Breast epithelium (tissue), 4 donors: ENCODE results near the gene CRIP3. TPM values are rescaled to one million over a fixed set of nuclear protein-coding genes. Genes with fewer than 3 reads are reported as not detected.

Experiments used
- DNase-seq, 2 donors: peaks; one replicate each; pipeline ENCODE4 v3.0.0-alpha.2; 2019; ENCODE audit warnings: low spot score in 2 of 2
- H3K27ac ChIP-seq, 2 donors: fragments of 200-600 bp; sonication (generic) in 1 of 2; one replicate each; pipeline ENCODE4 v1.5.1; 2016 to 2019; ENCODE audit warnings: mild to moderate bottlenecking in 1 of 2
- H3K27me3 ChIP-seq, 2 donors: fragments of 200-600 bp; sonication (generic) in 1 of 2; one replicate each; pipeline versions ENCODE4 v1.5.1 to v1.6.0; 2017 to 2019; ENCODE audit warnings: control low read depth in 1 of 2, mild to moderate bottlenecking in 1 of 2
- H3K36me3 ChIP-seq: fragments of 200-600 bp; one replicate; pipeline ENCODE4 v1.5.1; 2019
- H3K4me1 ChIP-seq, 2 donors: fragments of 200-600 bp; sonication (generic); one replicate each; pipeline ENCODE4 v1.5.1; 2016 to 2019; ENCODE audit warnings: control low read depth in 1 of 2
- H3K4me3 ChIP-seq, 3 donors: fragments of 200-600 bp; sonication (generic); 1 replicate in 2 of 3; 2 replicates in 1 of 3; pipeline ENCODE4 v1.5.1; 2016 to 2019; ENCODE audit warnings: mild to moderate bottlenecking in 3 of 3, moderate library complexity in 2 of 3
- H3K9me3 ChIP-seq, 2 donors: fragments of 200-600 bp; sonication (generic) in 1 of 2; one replicate each; pipeline ENCODE4 v1.5.1; 2016 to 2019; ENCODE audit warnings: control low read depth in 1 of 2
- CTCF ChIP-seq, 3 donors: fragments of 450-650 bp; IDR thresholded peaks; one replicate each; pipeline ENCODE4 v1.5.1; 2016 to 2017; ENCODE audit warnings: antibody characterized with exemption in 3 of 3, mild to moderate bottlenecking in 3 of 3, moderate library complexity in 3 of 3
- POLR2A ChIP-seq: fragments of 450-650 bp; IDR thresholded peaks from one replicate; pipeline ENCODE4 v1.6.1; 2016; ENCODE audit warnings: antibody characterized with exemption, mild to moderate bottlenecking, moderate library complexity
- POLR2AphosphoS5 ChIP-seq, 3 donors: sonication (generic); formaldehyde crosslinking; IDR thresholded peaks; one replicate each; pipeline ENCODE4 v1.6.1; 2017; ENCODE audit warnings: antibody characterized with exemption in 3 of 3
- intact Hi-C: fragments of 100-400 bp; cut with DNase I; formaldehyde crosslinking; loops from one replicate; pipeline ENCODE4 v1.15.1; 2023; ENCODE audit warnings: low total_unique reads
- total RNA-seq, 3 donors: library from RNA; depleted of rRNA; stranded (reverse); fragments of >200 nt; gene quantifications; one replicate each; pipeline ENCODE4 v1.1.0, GENCODE V29; 2016

CRIP3 gene
- total RNA-seq, 3 donors from 2014 or later, result 1.6 to 2.1 (median 1.9) TPM

- Histone ChIP-seq H3K4me3 (no peak overlapping the region), H3K9me3 (no peaks in the 10 kb centered on the region), H3K27ac (no peak overlapping the region), H3K36me3 (no peaks in the 10 kb centered on the region), H3K4me1 (no peaks in the 10 kb centered on the region), H3K27me3 (no peaks in the 10 kb centered on the region)
- intact Hi-C loops, result no loop called here
- DNase-seq, result no peak
- TF ChIP-seq CTCF (IDR thresholded peaks at IDR 0.05) (no peak), POLR2AphosphoS5 (IDR thresholded peaks at IDR 0.05) (no peak), POLR2A (no peak)
These were observed 47.4 kb downstream of the CRIP3 start for GRCh38 chr6:43261198-43261597.

- intact Hi-C loops, result no loop called here
- no peaks in the 10 kb centered on the region for H3K36me3 ChIP-seq
- TF ChIP-seq POLR2AphosphoS5 (IDR thresholded peaks at IDR 0.05) (no peak), CTCF (IDR thresholded peaks at IDR 0.05) (no peak), POLR2A (no peak)
- no peak overlapping the region for H3K4me3 ChIP-seq
- DNase-seq, result no peak
- no peaks in the 10 kb centered on the region for H3K9me3 ChIP-seq
- H3K4me1 ChIP-seq, result no peaks in the 10 kb centered on the region
- H3K27ac ChIP-seq, result no peak overlapping the region
- no peaks in the 10 kb centered on the region for H3K27me3 ChIP-seq
These were observed 47.8 kb downstream of the CRIP3 start for GRCh38 chr6:43260791-43261190.

GRCh38 chr6:43258807-43259686 is 49.6 kb downstream of the CRIP3 start:
- no peak overlapping the region for H3K27ac ChIP-seq
- no peaks in the 10 kb centered on the region for H3K36me3 ChIP-seq
- H3K4me3 ChIP-seq, result no peak overlapping the region
- H3K9me3 ChIP-seq, result no peaks in the 10 kb centered on the region
- peaks cover 0 to 4% of the 10 kb centered on the region in 2 donors for H3K27me3 ChIP-seq
- DNase-seq, result no peak
- intact Hi-C loops, result no loop called here
- no peak for TF ChIP-seq CTCF (IDR thresholded peaks at IDR 0.05)
- TF ChIP-seq POLR2AphosphoS5 (IDR thresholded peaks at IDR 0.05), result no peak
- TF ChIP-seq POLR2A, result no peak
- H3K4me1 ChIP-seq, result no peaks in the 10 kb centered on the region

- H3K27me3 ChIP-seq, result peaks cover 0 to 13% of the 10 kb centered on the region in 2 donors
- H3K9me3 ChIP-seq, result no peaks in the 10 kb centered on the region
- no peak overlapping the region for H3K27ac ChIP-seq
- H3K4me3 ChIP-seq, result no peak overlapping the region
- no peaks in the 10 kb centered on the region for H3K4me1 ChIP-seq
- intact Hi-C loops, result no loop called here
- H3K36me3 ChIP-seq, result no peaks in the 10 kb centered on the region
- no peak for TF ChIP-seq POLR2A
- TF ChIP-seq POLR2AphosphoS5 (IDR thresholded peaks at IDR 0.05), result no peak
- TF ChIP-seq CTCF (IDR thresholded peaks at IDR 0.05), result no peak
- no peak for DNase-seq
These were observed 50.4 kb downstream of the CRIP3 start for GRCh38 chr6:43258180-43258579.

GRCh38 chr6:43257367-43258145 is 51.1 kb downstream of the CRIP3 start:
- H3K4me3 ChIP-seq, result no peak overlapping the region
- no peaks in the 10 kb centered on the region for H3K9me3 ChIP-seq
- H3K4me1 ChIP-seq, result no peaks in the 10 kb centered on the region
- H3K36me3 ChIP-seq, result no peaks in the 10 kb centered on the region
- H3K27ac ChIP-seq, result no peak overlapping the region
- intact Hi-C loops, result no loop called here
- no peak for DNase-seq
- TF ChIP-seq POLR2AphosphoS5 (IDR thresholded peaks at IDR 0.05) (no peak), POLR2A (no peak), CTCF (IDR thresholded peaks at IDR 0.05) (no peak)
- peaks cover 0 to 19% of the 10 kb centered on the region in 2 donors for H3K27me3 ChIP-seq
